DMS53 treated with DMSO at 0.1 percent for 48 hours (cell line): ENCODE results near the gene JAKMIP1.

ENCODE experiments used
- DNase-seq: peaks from one replicate; lab custom pipeline; 2025; ENCODE audit not compliant: unreplicated experiment; lab: John Stamatoyannopoulos, UW

The JAKMIP1 gene

DNA sequence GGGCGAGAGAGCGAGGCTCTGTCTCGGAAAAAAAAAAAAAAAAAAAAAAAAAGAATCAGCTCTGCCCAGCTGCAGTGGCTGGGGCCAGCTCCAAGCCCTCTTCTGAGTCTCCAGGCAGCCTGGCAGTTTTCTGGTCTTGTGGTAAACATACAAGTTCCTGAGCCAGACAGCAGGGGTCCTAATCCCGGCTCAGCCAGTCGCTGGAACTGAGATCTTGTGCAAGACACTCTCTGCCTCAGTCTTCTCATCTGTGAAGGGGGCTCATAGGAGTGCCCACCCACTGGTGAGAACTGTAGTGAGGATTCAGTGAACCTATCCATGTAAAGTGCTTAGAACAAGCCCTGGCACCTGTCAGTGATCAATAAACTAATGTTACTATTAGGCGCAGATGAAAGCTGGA is 223.9 kb downstream of the JAKMIP1 start:
- DNase-seq: no peak
